ENCODE data around the gene ANKRD28.

The ANKRD28 gene

GRCh38 chr3:15659254-15659975 lies 138.4 kb downstream of the ANKRD28 start:
- no peak for DNase-seq

DNA sequence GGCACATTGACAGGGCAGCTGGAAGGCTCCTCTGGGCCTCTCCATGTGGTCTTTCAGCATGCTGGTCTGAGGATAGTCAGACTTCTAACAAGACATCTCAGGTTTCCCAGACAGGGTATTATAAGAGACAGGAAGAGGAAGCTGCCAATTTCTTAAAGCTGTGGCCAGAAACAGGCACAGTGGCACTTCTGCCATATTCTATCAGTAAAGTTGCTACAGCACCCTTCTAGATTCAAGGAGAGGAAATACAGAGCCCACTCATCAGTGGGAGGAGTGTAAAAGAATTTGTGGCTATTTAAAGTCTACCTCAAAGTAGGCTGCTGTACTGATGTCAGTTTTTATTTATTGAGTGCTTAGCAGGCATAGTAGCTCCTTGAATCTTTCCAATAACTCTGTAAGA lies 140.8 kb downstream of the ANKRD28 start:
- DNase-seq, result no peak

- no peak for DNase-seq
Measured at GRCh38 chr3:15656342-15656741, 141.4 kb downstream of the ANKRD28 start.

GRCh38 chr3:15654891-15655290 lies 142.9 kb downstream of the ANKRD28 start:
- no peak for DNase-seq

DNA sequence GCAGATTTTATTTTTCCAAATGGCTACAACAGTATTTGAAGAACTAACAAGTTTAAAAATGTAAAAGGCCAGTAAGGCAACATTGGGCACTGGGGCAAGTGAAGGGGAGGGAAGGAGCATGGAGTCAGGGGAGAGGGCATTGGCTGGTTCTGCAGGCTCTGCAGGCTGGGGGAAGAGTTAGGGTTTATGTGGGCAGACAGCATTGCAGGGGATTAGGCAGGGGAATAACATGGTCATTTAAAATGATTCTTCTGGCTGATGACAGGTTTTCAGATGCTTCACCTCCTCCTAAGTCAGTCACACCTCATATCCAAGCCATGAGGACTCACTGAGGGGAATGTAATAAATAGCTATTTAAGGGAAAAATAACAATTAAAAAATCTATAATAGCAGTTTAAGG lies 143.7 kb downstream of the ANKRD28 start:
- DNase-seq, result no peak

DNA sequence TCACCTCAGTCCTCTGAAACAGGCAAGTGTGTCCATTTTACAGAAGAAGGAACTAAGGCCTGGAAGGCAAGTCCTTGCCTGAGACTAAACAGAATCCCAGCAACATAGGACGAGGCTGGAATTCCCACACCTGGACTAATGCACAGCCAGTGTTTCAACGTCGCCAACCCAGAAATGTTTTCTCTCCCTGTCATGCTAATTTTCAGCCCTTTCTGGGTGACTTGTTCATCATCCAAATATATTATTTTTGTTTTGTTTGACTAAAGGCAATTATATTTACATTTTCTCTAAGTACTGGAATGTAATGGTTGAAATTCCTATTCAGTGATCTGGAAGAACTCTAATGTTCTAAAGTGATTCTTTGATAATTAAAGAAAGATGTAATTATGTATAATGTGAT lies 144.5 kb downstream of the ANKRD28 start:
- DNase-seq, result no peak

- no peak for DNase-seq
Measured at GRCh38 chr3:15651396-15651795, 146.4 kb downstream of the ANKRD28 start.

DNA sequence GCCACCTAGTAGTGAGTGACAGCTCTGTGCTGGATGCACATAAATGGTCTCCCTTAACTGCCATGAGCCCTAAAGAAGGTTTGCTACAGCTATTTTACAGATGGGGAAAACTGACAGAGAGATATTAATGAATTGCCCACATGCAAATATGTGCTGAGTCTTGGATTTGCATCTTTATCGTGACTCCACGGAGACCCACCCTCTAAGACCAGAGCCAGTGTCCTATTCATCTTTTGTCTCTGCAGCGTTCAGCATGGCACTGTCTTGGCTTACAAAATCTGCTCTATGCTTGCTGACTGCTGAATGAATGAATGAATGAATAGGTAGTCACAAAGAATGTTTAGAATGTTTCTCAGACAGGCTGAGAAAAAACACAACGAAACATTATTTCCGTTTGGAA lies 147.9 kb downstream of the ANKRD28 start:
- no peak for DNase-seq

- no peak for DNase-seq
Measured at GRCh38 chr3:15649341-15649740, 148.4 kb downstream of the ANKRD28 start.

GRCh38 chr3:15647611-15648167 lies 150.1 kb downstream of the ANKRD28 start:
- DNase-seq, result peak; percentile 70

DNA sequence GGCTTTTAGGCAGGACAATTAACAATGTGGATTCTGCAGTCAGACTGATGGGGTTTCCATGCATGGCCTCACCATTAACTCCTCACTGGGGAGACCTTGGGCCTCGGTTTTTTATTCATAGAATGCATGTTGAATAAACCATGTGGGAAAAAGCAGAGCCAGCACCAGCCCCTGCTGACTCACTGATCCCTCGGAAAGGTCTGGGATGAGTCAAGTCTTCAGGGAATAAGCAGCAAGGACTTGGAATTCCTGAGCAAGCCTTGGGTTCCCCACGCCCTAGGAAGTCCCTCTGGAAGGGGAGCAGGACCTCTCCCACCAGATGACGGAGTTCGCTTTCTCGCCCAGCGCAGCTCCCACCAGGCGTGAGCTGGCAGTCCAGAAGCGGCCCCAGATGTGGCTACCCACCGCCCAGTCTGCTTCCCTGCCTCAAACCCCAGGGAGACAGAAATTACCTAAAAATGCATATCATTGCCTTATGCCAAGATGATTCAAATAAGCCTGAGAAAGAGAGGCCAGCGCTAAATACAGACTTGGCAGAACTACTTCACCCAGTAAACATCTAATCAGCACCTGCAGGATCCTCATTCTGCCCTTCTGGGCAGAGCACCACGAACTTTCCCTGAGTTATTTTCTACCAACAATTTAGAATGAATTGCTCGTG lies 150.8 kb downstream of the ANKRD28 start:
- no peak for DNase-seq

DNA sequence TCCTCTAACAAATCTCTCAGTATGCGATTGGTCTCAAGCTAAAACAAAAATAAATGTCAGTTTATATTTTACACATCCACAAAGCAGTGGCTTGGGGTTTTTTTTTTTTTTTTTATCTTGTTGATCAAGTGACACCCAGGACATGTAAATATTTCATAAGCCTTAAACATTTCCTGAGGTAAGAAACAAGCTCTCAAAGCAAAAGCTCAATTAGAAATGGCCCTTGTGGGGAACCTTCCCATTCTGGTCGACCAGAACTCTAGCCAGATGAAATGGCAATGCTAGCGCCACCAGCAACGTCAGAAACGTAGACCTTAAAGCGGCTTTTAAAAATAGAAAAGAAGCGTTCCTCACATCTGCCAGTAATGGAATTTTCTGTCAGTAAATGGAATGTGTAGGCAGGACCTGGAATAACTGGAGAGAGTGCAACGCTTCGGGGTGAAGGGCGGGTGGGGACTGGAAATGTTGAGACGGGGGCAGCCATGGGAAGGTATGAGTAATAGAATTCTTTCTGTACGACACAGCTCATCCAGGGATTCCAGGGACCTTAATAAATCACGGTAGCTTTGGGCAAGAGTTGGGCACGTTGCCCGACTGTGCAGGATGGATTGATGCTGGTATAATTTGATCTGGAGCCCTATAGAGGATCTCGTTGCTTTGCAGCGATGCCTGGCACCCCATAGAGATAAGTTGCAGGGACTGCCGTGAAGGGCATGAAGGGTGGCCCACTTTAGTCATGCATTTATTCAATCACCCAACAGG lies 151.9 kb downstream of the ANKRD28 start:
- DNase-seq, result no peak

DNA sequence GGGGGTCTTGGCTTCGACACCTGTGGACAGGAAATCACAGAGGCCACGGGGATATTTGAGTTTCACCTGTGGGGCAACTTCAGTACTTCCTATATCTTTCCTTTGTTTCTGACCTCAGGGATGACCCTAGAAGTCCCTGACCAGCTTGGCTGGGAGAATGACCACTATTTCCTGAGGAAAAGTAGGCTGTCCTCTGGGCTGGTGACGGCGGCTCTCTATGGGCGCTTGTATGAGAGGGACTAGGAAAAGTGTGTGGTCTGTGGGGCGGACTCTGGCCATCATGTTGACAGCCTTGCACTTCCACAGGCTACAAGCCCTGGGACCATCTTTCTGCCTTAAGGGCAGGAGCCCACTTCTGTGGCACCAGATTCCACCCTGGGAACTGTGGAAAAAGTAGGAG lies 152.5 kb downstream of the ANKRD28 start:
- no peak for DNase-seq

DNA sequence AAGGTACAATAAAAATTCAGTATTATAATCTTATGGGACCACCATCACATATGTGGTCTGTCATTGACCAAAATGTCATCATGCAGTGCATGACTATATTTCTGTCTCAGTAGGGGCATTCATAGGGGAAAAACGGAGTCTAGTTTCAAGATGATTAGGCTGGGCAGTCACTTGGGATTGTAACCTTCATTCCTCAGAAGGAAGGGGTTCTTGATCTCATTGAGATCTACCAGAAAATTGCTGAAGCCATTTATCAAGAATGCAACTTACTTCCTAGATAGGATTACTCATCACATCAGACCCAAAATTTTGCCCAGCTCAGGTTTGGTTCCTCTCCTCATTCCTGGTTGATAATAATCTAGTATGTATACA lies 158.9 kb downstream of the ANKRD28 start:
- DNase-seq, result no peak

GRCh38 chr3:15638193-15638890 lies 159.4 kb downstream of the ANKRD28 start:
- no peak for DNase-seq

DNA sequence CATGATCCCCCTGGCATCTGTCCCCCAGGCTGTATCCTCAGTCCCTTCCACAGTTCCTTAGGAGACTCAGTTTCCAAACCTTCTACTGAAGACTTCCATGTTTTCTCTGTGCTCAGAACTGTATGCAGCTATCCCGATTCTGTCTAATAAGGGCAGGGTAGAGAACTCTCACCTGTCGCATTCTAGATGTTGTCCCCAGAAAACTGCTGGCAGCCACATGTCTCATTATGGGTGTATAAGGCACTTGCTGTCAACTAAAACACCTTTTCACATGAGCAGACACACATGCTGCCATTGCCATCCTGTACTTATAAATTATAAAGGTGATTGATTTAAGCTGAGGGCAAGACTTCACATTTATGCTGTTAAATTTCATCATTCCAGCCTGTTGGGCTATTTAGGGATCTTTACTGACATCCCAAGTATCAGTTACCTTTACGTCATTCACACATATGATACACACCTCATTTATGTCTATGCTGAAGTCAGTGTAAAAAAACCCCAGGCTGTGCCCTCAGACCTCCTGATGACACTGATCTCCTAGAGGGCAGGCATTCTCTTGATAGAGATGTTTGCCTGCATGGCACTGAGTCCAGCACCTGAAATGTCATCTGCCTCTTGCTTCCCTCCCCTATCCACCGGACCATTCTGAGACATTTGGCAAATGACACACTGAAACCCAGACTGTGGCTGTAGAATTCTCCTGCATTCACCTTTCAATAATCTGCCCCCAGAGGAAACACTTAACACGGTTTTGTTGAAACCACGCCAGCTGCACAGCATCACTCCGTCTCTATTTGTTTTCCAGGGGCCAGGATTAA lies 160.4 kb downstream of the ANKRD28 start:
- no peak for DNase-seq

- DNase-seq, result no peak
Measured at GRCh38 chr3:15636028-15636709, 161.6 kb downstream of the ANKRD28 start.

DNA sequence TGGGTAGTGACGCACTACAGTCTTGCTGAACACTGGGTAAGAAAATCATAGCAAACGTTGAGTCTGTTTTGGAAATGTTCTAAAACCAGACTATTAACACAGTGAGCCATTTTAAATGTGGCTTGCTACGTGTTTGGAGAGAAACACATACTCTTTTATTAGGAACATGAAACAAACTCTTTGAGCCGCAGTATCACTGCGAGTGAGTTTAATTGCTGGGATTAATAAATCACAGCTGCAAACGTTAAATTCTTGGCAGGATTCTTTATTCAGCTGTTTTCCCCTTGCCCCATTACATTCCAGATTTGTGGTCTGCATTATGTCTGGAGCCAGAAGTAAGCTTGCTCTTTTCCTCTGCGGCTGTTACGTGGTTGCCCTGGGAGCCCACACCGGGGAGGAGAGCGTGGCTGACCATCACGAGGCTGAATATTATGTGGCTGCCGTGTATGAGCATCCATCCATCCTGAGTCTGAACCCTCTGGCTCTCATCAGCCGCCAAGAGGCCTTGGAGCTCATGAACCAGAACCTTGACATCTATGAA lies 162.6 kb downstream of the ANKRD28 start:
- DNase-seq, result no peak

- no peak for DNase-seq
Measured at GRCh38 chr3:15634671-15635070, 163.1 kb downstream of the ANKRD28 start.

GRCh38 chr3:15633766-15634598 lies 163.8 kb downstream of the ANKRD28 start:
- no peak for DNase-seq
